Fibroblast of pulmonary artery (primary cell): ENCODE results near the gene ATP10B.

Experiments
- DNase-seq: peaks from one replicate; pipeline ENCODE4 v3.0.0-alpha.2; 2010; ENCODE audit warnings: low read depth
- H3K4me3 ChIP-seq: replicated peaks from 2 replicates; pipeline ENCODE4 v1.5.1; 2011; ENCODE audit warnings: low read depth, mild to moderate bottlenecking, control low read depth, low read length, moderate library complexity
- CTCF ChIP-seq: IDR thresholded peaks from 2 replicates; pipeline ENCODE4 v1.5.1; 2011; ENCODE audit warnings: mild to moderate bottlenecking, control low read depth, low read length, inconsistent platforms; ENCODE audit errors: missing control alignments

Gene ATP10B

DNA sequence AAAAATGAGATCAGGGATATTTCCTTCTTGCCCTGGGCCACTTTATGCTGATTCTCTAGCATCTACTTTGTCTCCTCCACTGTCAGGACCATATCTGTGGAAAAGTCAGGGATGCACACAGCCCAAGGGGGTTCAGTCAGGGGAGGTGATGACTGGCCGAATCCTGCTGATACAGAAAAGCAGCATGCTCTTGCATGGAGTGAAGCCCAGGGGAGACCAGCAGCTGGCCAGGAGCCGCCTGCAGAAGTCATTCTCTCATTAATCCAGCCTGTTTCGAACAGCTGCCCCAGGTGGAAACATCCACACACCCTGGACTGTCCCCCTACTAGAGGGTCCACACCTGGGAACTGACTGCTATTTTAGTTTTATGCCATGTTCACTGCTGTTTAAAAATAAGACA, 177.1 kb downstream of the ATP10B start:
- DNase-seq = no peak
- no peak for TF ChIP-seq CTCF
- H3K4me3 ChIP-seq = no peak overlapping the region

GRCh38 chr5:160672521-160672920, 179.5 kb downstream of the ATP10B start:
- DNase-seq = no peak
- H3K4me3 ChIP-seq = no peak overlapping the region
- no peak for TF ChIP-seq CTCF

GRCh38 chr5:160668356-160668755, 183.7 kb downstream of the ATP10B start:
- no peak for DNase-seq
- no peak overlapping the region for H3K4me3 ChIP-seq

GRCh38 chr5:160667160-160667559, 184.9 kb downstream of the ATP10B start:
- H3K4me3 ChIP-seq = no peak overlapping the region
- DNase-seq = no peak
- no peak for TF ChIP-seq CTCF

More at GRCh38 chr5:160668356-160668755, 183.7 kb downstream of the ATP10B start:
- no peak for TF ChIP-seq CTCF

DNA sequence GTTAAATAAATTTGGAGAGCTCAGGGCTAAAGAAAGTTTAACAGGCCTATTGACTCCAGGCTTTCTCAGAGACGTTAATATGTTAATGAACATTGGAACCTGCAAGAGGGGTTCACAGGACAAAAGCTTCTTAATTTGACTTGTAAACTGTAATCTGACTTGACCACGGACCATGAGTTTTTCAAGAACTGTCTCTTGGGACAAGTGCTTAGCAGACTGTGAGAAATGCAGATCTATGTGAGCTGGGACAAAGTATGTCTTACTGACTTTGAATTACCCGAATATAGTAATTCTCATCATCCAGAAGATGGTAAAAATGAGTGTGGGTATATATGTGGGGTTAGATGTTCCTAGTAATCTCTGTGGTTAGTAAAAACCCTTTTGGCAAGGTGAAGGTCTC, 186.6 kb downstream of the ATP10B start:
- DNase-seq = no peak
- H3K4me3 ChIP-seq = no peak overlapping the region
- TF ChIP-seq CTCF = no peak

DNA sequence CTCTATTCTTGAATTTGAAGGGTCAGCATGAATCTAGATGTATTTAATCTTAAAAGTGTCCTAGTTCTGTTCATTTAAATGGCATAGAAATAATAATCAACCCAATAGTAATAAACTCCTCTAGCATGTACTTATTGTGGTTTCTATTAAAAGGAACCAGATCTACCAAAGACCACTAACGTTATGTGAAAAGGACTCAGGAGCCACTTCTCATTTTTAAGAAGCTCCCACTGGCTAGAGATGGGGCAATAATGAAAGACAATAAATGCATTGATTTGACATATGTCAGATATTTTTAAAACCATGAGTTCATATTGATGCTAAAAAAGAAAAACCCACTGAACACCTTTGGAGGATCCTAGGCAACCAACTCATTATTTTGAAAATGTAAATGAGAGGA, 191.9 kb downstream of the ATP10B start:
- no peak for TF ChIP-seq CTCF
- no peak for DNase-seq
- no peak overlapping the region for H3K4me3 ChIP-seq

DNA sequence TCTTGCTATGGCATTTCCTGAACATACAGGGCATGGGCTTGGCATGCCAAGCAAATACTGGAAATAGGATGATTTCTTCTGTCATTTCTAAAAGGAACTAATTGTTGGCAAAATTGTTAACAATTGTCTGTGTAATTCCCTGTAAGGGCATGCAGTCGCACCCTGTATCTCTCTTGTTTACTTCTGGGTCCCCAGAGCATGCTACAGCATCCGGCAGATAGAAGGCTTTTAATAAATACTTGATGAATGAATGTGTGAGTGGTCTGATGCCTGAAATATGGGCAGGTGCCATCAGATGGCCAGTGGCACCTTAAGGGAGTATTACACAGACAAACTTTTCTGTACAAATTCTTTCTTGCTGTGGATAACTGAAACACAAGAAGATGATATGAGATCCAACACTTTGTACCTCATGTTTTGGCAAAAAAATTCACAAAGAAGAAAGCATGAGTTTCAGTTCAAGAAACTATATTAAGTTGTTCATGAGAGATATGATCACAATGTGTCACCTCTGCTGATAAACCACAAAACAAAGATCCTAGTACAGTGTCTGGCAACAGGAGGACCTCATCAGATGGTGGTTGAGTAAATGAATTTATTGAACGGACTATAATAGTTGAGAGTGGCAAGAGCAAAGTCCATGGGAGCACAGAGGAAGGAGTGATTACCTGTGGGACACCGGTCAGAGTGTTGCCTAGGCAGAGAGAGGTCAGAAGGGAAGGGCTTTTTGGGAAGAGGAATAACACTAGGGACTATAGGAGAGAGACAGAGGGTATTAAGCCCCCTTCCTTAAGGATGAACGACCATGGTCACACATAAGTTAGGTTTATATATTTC, 194.2 kb downstream of the ATP10B start:
- TF ChIP-seq CTCF = no peak
- no peak for DNase-seq
- H3K4me3 ChIP-seq = no peak overlapping the region
